Measurements from ENCODE around the gene TAF11.

- TF ChIP-seq CTCF (IDR thresholded peaks at IDR 0.05; ENCODE audit: insufficient read depth, low read length) (no peak), GABPA (IDR thresholded peaks at IDR 0.05; ENCODE audit: low read depth) (no peak)
Measured at GRCh38 chr6:34858681-34859080, 29.2 kb downstream of the TAF11 start.

Data from HL-60 (cell line).